CD4-positive, alpha-beta T cell treated with Interferon alpha-2 for 1 hour (primary cell): Measurements from ENCODE around the gene ZNF521.

ENCODE experiments used
- DNase-seq, 2 donors: peaks; one replicate each; pipeline ENCODE4 v3.0.0-alpha.2; 2020 to 2022

Gene ZNF521

GRCh38 chr18:25223899-25224886, 127.8 kb downstream of the ZNF521 start:
- DNase-seq = no peak

- DNase-seq = no peak
Measured at GRCh38 chr18:25223211-25223610, 128.8 kb downstream of the ZNF521 start.

- no peak for DNase-seq
Measured at GRCh38 chr18:25222648-25223047, 129.3 kb downstream of the ZNF521 start.

- DNase-seq = no peak
Measured at GRCh38 chr18:25210622-25211021, 141.3 kb downstream of the ZNF521 start.

- no peak for DNase-seq
Measured at GRCh38 chr18:25192065-25192464, 159.9 kb downstream of the ZNF521 start.

- no peak for DNase-seq
Measured at GRCh38 chr18:25190472-25190871, 161.5 kb downstream of the ZNF521 start.

- no peak for DNase-seq
Measured at GRCh38 chr18:25189391-25190185, 162.4 kb downstream of the ZNF521 start.

GRCh38 chr18:25187521-25188192, 164.3 kb downstream of the ZNF521 start:
- DNase-seq = no peak

GRCh38 chr18:25186871-25187270, 165.1 kb downstream of the ZNF521 start:
- DNase-seq = no peak

- DNase-seq = no peak
Measured at GRCh38 chr18:25181993-25182392, 170.0 kb downstream of the ZNF521 start.

GRCh38 chr18:25181581-25181980, 170.4 kb downstream of the ZNF521 start:
- DNase-seq = no peak

GRCh38 chr18:25180973-25181548, 170.9 kb downstream of the ZNF521 start:
- DNase-seq = no peak

- DNase-seq = no peak
Measured at GRCh38 chr18:25177631-25178030, 174.3 kb downstream of the ZNF521 start.

- DNase-seq = no peak
Measured at GRCh38 chr18:25176518-25177042, 175.4 kb downstream of the ZNF521 start.

- DNase-seq = no peak
Measured at GRCh38 chr18:25175558-25176517, 176.1 kb downstream of the ZNF521 start.

- no peak for DNase-seq
Measured at GRCh38 chr18:25174324-25174723, 177.6 kb downstream of the ZNF521 start.

- no peak for DNase-seq
Measured at GRCh38 chr18:25171334-25171733, 180.6 kb downstream of the ZNF521 start.

GRCh38 chr18:25170402-25170801, 181.6 kb downstream of the ZNF521 start:
- DNase-seq = no peak

- DNase-seq = no peak
Measured at GRCh38 chr18:25169701-25170100, 182.3 kb downstream of the ZNF521 start.

GRCh38 chr18:25167612-25168410, 184.2 kb downstream of the ZNF521 start:
- no peak for DNase-seq
